Measurements from ENCODE around the gene MED14.

MED14 gene

GRCh38 chrX:40653535-40653934 lies 81.8 kb downstream of the MED14 start:
- H3K4me3 ChIP-seq (ENCODE audit: low read length): no peak overlapping the region
- no peak overlapping the region for H3K4me2 ChIP-seq (ENCODE audit: low read length)
- no peaks in the 10 kb centered on the region for H3K27me3 ChIP-seq (ENCODE audit: low read depth, low read length)
- H2AFZ ChIP-seq (ENCODE audit: low read depth, low read length): no peak overlapping the region
- H3K4me1 ChIP-seq (ENCODE audit: low read length): peaks cover 10% of the 10 kb centered on the region
- H3K27ac ChIP-seq (ENCODE audit: low read length): no peak overlapping the region
- no peak overlapping the region for H3K9ac ChIP-seq (ENCODE audit: low read length)
- no peaks in the 10 kb centered on the region for H3K9me3 ChIP-seq (ENCODE audit: insufficient read depth, low read length)
- no peaks in the 10 kb centered on the region for H4K20me1 ChIP-seq (ENCODE audit: insufficient read depth, low read length)
- no peaks in the 10 kb centered on the region for H3K79me2 ChIP-seq (ENCODE audit: low read length)
- peaks cover 11% of the 10 kb centered on the region for H3K36me3 ChIP-seq (replicated peaks; ENCODE audit: low read depth, low read length)
- TF ChIP-seq EZH2phosphoT487 (IDR thresholded peaks at IDR 0.05; ENCODE audit: low read depth) (no peak), CTCF (IDR thresholded peaks at IDR 0.05; ENCODE audit: low read depth, low read length) (no peak)

GRCh38 chrX:40652664-40653063 lies 82.7 kb downstream of the MED14 start:
- H3K4me3 ChIP-seq (ENCODE audit: low read length): no peak overlapping the region
- H3K9me3 ChIP-seq (ENCODE audit: insufficient read depth, low read length): no peaks in the 10 kb centered on the region
- H2AFZ ChIP-seq (ENCODE audit: low read depth, low read length): no peak overlapping the region
- TF ChIP-seq EZH2phosphoT487 (IDR thresholded peaks at IDR 0.05; ENCODE audit: low read depth) (no peak), CTCF (IDR thresholded peaks at IDR 0.05; ENCODE audit: low read depth, low read length) (no peak)
- H3K9ac ChIP-seq (ENCODE audit: low read length): no peak overlapping the region
- no peaks in the 10 kb centered on the region for H3K27me3 ChIP-seq (ENCODE audit: low read depth, low read length)
- no peak overlapping the region for H3K27ac ChIP-seq (ENCODE audit: low read length)
- no peaks in the 10 kb centered on the region for H4K20me1 ChIP-seq (ENCODE audit: insufficient read depth, low read length)
- no peaks in the 10 kb centered on the region for H3K79me2 ChIP-seq (ENCODE audit: low read length)
- no peak overlapping the region for H3K4me2 ChIP-seq (ENCODE audit: low read length)
- H3K4me1 ChIP-seq (ENCODE audit: low read length): peaks cover 15% of the 10 kb centered on the region
- H3K36me3 ChIP-seq (replicated peaks; ENCODE audit: low read depth, low read length): peaks cover 11% of the 10 kb centered on the region

DNA sequence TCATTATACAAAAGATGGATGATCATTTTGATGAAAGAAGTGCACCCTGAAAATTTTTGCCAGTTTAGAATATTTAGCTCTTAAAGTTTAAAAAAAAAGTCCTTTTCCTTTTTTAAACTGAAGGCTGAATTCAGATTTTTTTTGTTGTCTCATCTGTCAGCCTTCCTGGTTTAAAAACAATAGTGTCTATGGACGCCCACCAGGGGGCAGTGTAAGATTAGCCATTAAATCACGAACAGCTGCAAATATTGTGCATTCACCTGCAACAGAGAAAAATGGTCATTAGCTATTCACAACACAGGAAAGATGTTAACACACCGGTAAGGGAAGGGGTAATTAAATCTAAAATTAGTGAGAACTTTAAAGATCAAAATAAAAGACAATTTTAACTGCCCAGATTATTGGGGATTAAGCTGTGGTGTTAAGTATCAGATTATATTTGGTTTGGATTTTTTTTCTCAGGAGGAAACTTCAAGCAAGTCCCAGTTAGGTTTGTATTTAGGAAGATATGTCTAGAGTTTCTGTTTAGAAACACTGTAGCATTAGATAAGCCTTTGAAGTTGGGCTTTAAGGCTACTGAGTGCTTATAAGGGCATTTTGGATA lies 83.6 kb downstream of the MED14 start:
- peaks cover 6% of the 10 kb centered on the region for H3K79me2 ChIP-seq (ENCODE audit: low read length)
- no peaks in the 10 kb centered on the region for H4K20me1 ChIP-seq (ENCODE audit: insufficient read depth, low read length)
- peaks cover 10% of the 10 kb centered on the region for H3K4me1 ChIP-seq (ENCODE audit: low read length)
- no peak overlapping the region for H3K4me2 ChIP-seq (ENCODE audit: low read length)
- no peak overlapping the region for H3K4me3 ChIP-seq (ENCODE audit: low read length)
- peaks cover 11% of the 10 kb centered on the region for H3K36me3 ChIP-seq (replicated peaks; ENCODE audit: low read depth, low read length)
- H3K27me3 ChIP-seq (ENCODE audit: low read depth, low read length): no peaks in the 10 kb centered on the region
- TF ChIP-seq EZH2phosphoT487 (IDR thresholded peaks at IDR 0.05; ENCODE audit: low read depth): no peak
- peak; percentile 78 for TF ChIP-seq CTCF (IDR thresholded peaks at IDR 0.05; ENCODE audit: low read depth, low read length)
- no peak overlapping the region for H3K9ac ChIP-seq (ENCODE audit: low read length)
- H2AFZ ChIP-seq (ENCODE audit: low read depth, low read length): no peak overlapping the region
- no peaks in the 10 kb centered on the region for H3K9me3 ChIP-seq (ENCODE audit: insufficient read depth, low read length)
- H3K27ac ChIP-seq (ENCODE audit: low read length): no peak overlapping the region

- no peak within 1 kb of the TSS for H2AFZ ChIP-seq (ENCODE audit: low read depth, low read length)
- H3K36me3 ChIP-seq (replicated peaks; ENCODE audit: low read depth, low read length): peaks cover 10% of the 10 kb centered on the region
- peak within 1 kb of the TSS; percentile 80 for H3K27ac ChIP-seq (ENCODE audit: low read length)
- peak within 1 kb of the TSS; percentile 96 for H3K4me2 ChIP-seq (ENCODE audit: low read length)
- peaks cover 46% of the 10 kb centered on the region for H3K79me2 ChIP-seq (ENCODE audit: low read length)
- peaks cover 15% of the 10 kb centered on the region for H4K20me1 ChIP-seq (ENCODE audit: insufficient read depth, low read length)
- H3K9me3 ChIP-seq (ENCODE audit: insufficient read depth, low read length): no peaks in the 10 kb centered on the region
- H3K4me1 ChIP-seq (ENCODE audit: low read length): peaks cover 38% of the 10 kb centered on the region
- H3K9ac ChIP-seq (ENCODE audit: low read length): peak within 1 kb of the TSS; percentile 89
- H3K4me3 ChIP-seq (ENCODE audit: low read length): peak within 1 kb of the TSS; percentile 99
- TF ChIP-seq CTCF (IDR thresholded peaks at IDR 0.05; ENCODE audit: low read depth, low read length) (peak; percentile 18; the same call in 1 of the 2 replicates), EZH2phosphoT487 (IDR thresholded peaks at IDR 0.05; ENCODE audit: low read depth) (no peak)
- no peaks in the 10 kb centered on the region for H3K27me3 ChIP-seq (ENCODE audit: low read depth, low read length)
These were observed 87.8 kb downstream of the MED14 start, which contains the start of gene CXorf38 for GRCh38 chrX:40647307-40648197. TSS of gene CXorf38 (minus strand) at chrX:40647561. CDS start at chrX:40647520, 41 bp downstream.

Data from OCI-LY3 (cell line).